Measurements from ENCODE around the gene TUBB4B. TPM values are rescaled to one million over a fixed set of nuclear protein-coding genes. Genes with fewer than 3 reads are reported as not detected.

TUBB4B gene
- total and polyA plus RNA-seq, 8 donors = 69.4 to 292 (median 153) TPM

GRCh38 chr9:137222190-137223077 is 18.7 kb upstream of the TUBB4B start, which contains the start of gene RNF208:
RNF208 (minus strand) TSS chr9:137222240; CDS start chr9:137221212, 1,028 bp downstream.
- Histone ChIP-seq H3K4me1 (peaks cover 41 to 92% (median 88%) of the 10 kb centered on the region in 4 donors), H3K36me3 (no peaks in the 10 kb centered on the region), H3K9me3 (no peaks in the 10 kb centered on the region), H3K27ac (peak within 1 kb of the TSS; percentile 92 to 98 (median 94)), H3K4me3 (peak within 1 kb of the TSS; percentile 70 to 73 (median 72)), H3K27me3 (peaks cover 0 to 20% (median 0%) of the 10 kb centered on the region in 3 donors)
- peak in 1 of 2 donors; percentile 66 for DNase-seq
- intact Hi-C loops (cut with DNase I; ENCODE audit: low total_unique reads) = no loop called here
- WGBS, 5 donors = 3 to 9% (median 3%) methylated on average over 20 to 88 of the region's 88 CpGs
- TF ChIP-seq POLR2A (IDR thresholded peaks at IDR 0.05) = no peak
- no peak for TF ChIP-seq CTCF (IDR thresholded peaks at IDR 0.05)
- no peak for TF ChIP-seq POLR2AphosphoS5 (IDR thresholded peaks at IDR 0.05)
- no peak for TF ChIP-seq EP300 (IDR thresholded peaks at IDR 0.05)

GRCh38 chr9:137223078-137223970 is 17.8 kb upstream of the TUBB4B start:
- peak; percentile 98 to 99 for DNase-seq
- Histone ChIP-seq H3K27me3 (peaks cover 0 to 28% (median 4%) of the 10 kb centered on the region in 3 donors), H3K36me3 (no peaks in the 10 kb centered on the region), H3K4me1 (peaks cover 45 to 92% (median 88%) of the 10 kb centered on the region in 4 donors), H3K9me3 (no peaks in the 10 kb centered on the region), H3K27ac (peak overlapping the region; percentile 92 to 98 (median 94)), H3K4me3 (peak overlapping the region; percentile 70 to 73 (median 72))
- no peak for TF ChIP-seq EP300 (IDR thresholded peaks at IDR 0.05)
- TF ChIP-seq POLR2A (IDR thresholded peaks at IDR 0.05) = no peak
- TF ChIP-seq CTCF (IDR thresholded peaks at IDR 0.05) = peak in 1 of 7 experiments; percentile 20
- TF ChIP-seq POLR2AphosphoS5 (IDR thresholded peaks at IDR 0.05) = peak; percentile 46 to 88 (median 69)
- intact Hi-C loops (cut with DNase I; ENCODE audit: low total_unique reads) = no loop called here
- 0 to 2% (median 1%) methylated on average over 20 to 63 of the region's 63 CpGs for WGBS, 5 donors

- peak; percentile 49 to 64 for DNase-seq
- Histone ChIP-seq H3K4me3 (peak within 1 kb of the TSS; percentile 70 to 73 (median 72)), H3K27me3 (peaks cover 3 to 46% (median 21%) of the 10 kb centered on the region in 3 donors), H3K9me3 (no peaks in the 10 kb centered on the region), H3K36me3 (no peaks in the 10 kb centered on the region), H3K4me1 (peaks cover 42 to 81% (median 78%) of the 10 kb centered on the region in 4 donors), H3K27ac (peak within 1 kb of the TSS; percentile 92 to 98 (median 94))
- intact Hi-C loops (cut with DNase I; ENCODE audit: low total_unique reads) = loop anchor here (5.0 kb wide), 1 partner anchor 108 kb away; no protein-coding TSS in a partner anchor
- TF ChIP-seq EP300 (IDR thresholded peaks at IDR 0.05) = no peak
- TF ChIP-seq CTCF (IDR thresholded peaks at IDR 0.05) = no peak
- TF ChIP-seq POLR2AphosphoS5 (IDR thresholded peaks at IDR 0.05) = no peak
- TF ChIP-seq POLR2A (IDR thresholded peaks at IDR 0.05) = no peak
- WGBS, 5 donors = 44 to 64% (median 50%) methylated on average over 12 to 23 of the region's 23 CpGs
These were observed 16.0 kb upstream of the TUBB4B start, which contains the start of gene CYSRT1 for GRCh38 chr9:137224830-137225694. CYSRT1 (plus strand) TSS chr9:137225174; CDS start chr9:137225622, 448 bp downstream.

All from stomach (tissue), 9 donors.